Measurements from ENCODE around the gene GPR171. TPM values are rescaled to one million over a fixed set of nuclear protein-coding genes. Genes with fewer than 3 reads are reported as not detected.

The GPR171 gene
- total RNA-seq, 1 donor, result not detected

GRCh38 chr3:151197981-151198767, 4.8 kb downstream of the GPR171 start:
- peaks cover 5% of the 10 kb centered on the region for H3K4me1 ChIP-seq (ENCODE audit: insufficient read depth, low read length)
- no peaks in the 10 kb centered on the region for H4K20me1 ChIP-seq (ENCODE audit: insufficient read depth, low read length)
- H2AFZ ChIP-seq (ENCODE audit: low read length), result no peak overlapping the region
- H3K4me3 ChIP-seq (ENCODE audit: insufficient read depth, low read length), result no peak overlapping the region
- H3K27me3 ChIP-seq (ENCODE audit: insufficient read depth, low read length), result no peaks in the 10 kb centered on the region
- H3K27ac ChIP-seq (ENCODE audit: low read depth, low read length), result no peak overlapping the region
- no peak for DNase-seq (ENCODE audit: insufficient read length, low spot score, missing footprints)
- no peaks in the 10 kb centered on the region for H3K79me2 ChIP-seq (ENCODE audit: insufficient read depth, low read length)
- no peaks in the 10 kb centered on the region for H3K36me3 ChIP-seq (ENCODE audit: insufficient read depth, low read length)
- no peaks in the 10 kb centered on the region for H3K9me3 ChIP-seq (ENCODE audit: low read depth, low read length)
- no peak overlapping the region for H3K4me2 ChIP-seq (ENCODE audit: insufficient read depth, low read length)
- TF ChIP-seq CTCF (IDR thresholded peaks at IDR 0.05; ENCODE audit: extremely low read depth, low read depth, low read length), result no peak

- Histone ChIP-seq H3K27me3 (ENCODE audit: insufficient read depth, low read length) (no peaks in the 10 kb centered on the region), H3K79me2 (ENCODE audit: insufficient read depth, low read length) (no peaks in the 10 kb centered on the region), H3K4me1 (ENCODE audit: insufficient read depth, low read length) (peaks cover 5% of the 10 kb centered on the region), H3K4me3 (ENCODE audit: insufficient read depth, low read length) (no peak overlapping the region), H3K36me3 (ENCODE audit: insufficient read depth, low read length) (no peaks in the 10 kb centered on the region), H3K4me2 (ENCODE audit: insufficient read depth, low read length) (no peak overlapping the region), H3K9me3 (ENCODE audit: low read depth, low read length) (no peaks in the 10 kb centered on the region), H4K20me1 (ENCODE audit: insufficient read depth, low read length) (no peaks in the 10 kb centered on the region), H3K27ac (ENCODE audit: low read depth, low read length) (no peak overlapping the region), H2AFZ (ENCODE audit: low read length) (no peak overlapping the region)
- TF ChIP-seq CTCF (IDR thresholded peaks at IDR 0.05; ENCODE audit: extremely low read depth, low read depth, low read length), result no peak
- DNase-seq (ENCODE audit: insufficient read length, low spot score, missing footprints), result no peak
These were observed 5.8 kb downstream of the GPR171 start for GRCh38 chr3:151197228-151197627.

GRCh38 chr3:151196434-151196833, 6.6 kb downstream of the GPR171 start:
- no peak for TF ChIP-seq CTCF (IDR thresholded peaks at IDR 0.05; ENCODE audit: extremely low read depth, low read depth, low read length)
- H4K20me1 ChIP-seq (ENCODE audit: insufficient read depth, low read length), result no peaks in the 10 kb centered on the region
- H3K79me2 ChIP-seq (ENCODE audit: insufficient read depth, low read length), result no peaks in the 10 kb centered on the region
- H3K27me3 ChIP-seq (ENCODE audit: insufficient read depth, low read length), result no peaks in the 10 kb centered on the region
- H3K4me3 ChIP-seq (ENCODE audit: insufficient read depth, low read length), result no peak overlapping the region
- no peak overlapping the region for H2AFZ ChIP-seq (ENCODE audit: low read length)
- no peaks in the 10 kb centered on the region for H3K9me3 ChIP-seq (ENCODE audit: low read depth, low read length)
- no peak overlapping the region for H3K4me2 ChIP-seq (ENCODE audit: insufficient read depth, low read length)
- no peak overlapping the region for H3K27ac ChIP-seq (ENCODE audit: low read depth, low read length)
- no peak for DNase-seq (ENCODE audit: insufficient read length, low spot score, missing footprints)
- H3K36me3 ChIP-seq (ENCODE audit: insufficient read depth, low read length), result no peaks in the 10 kb centered on the region
- peaks cover 5% of the 10 kb centered on the region for H3K4me1 ChIP-seq (ENCODE audit: insufficient read depth, low read length)

- Histone ChIP-seq H3K36me3 (ENCODE audit: insufficient read depth, low read length) (no peaks in the 10 kb centered on the region), H3K4me2 (ENCODE audit: insufficient read depth, low read length) (no peak overlapping the region), H3K9me3 (ENCODE audit: low read depth, low read length) (no peaks in the 10 kb centered on the region), H4K20me1 (ENCODE audit: insufficient read depth, low read length) (no peaks in the 10 kb centered on the region), H3K27me3 (ENCODE audit: insufficient read depth, low read length) (no peaks in the 10 kb centered on the region), H2AFZ (ENCODE audit: low read length) (no peak overlapping the region), H3K27ac (ENCODE audit: low read depth, low read length) (no peak overlapping the region), H3K4me3 (ENCODE audit: insufficient read depth, low read length) (no peak overlapping the region), H3K4me1 (ENCODE audit: insufficient read depth, low read length) (peaks cover 5% of the 10 kb centered on the region), H3K79me2 (ENCODE audit: insufficient read depth, low read length) (no peaks in the 10 kb centered on the region)
- no peak for DNase-seq (ENCODE audit: insufficient read length, low spot score, missing footprints)
- no peak for TF ChIP-seq CTCF (IDR thresholded peaks at IDR 0.05; ENCODE audit: extremely low read depth, low read depth, low read length)
These were observed 7.2 kb downstream of the GPR171 start for GRCh38 chr3:151195826-151196225.

Measured in osteoblast (primary cell).